ENCODE results near the gene ARHGAP24. TPM values are rescaled to one million over a fixed set of nuclear protein-coding genes. Genes with fewer than 3 reads are reported as not detected.

The ARHGAP24 gene
- total RNA-seq, 2 donors from 2014 or later: 66.8 to 85.6 TPM

DNA sequence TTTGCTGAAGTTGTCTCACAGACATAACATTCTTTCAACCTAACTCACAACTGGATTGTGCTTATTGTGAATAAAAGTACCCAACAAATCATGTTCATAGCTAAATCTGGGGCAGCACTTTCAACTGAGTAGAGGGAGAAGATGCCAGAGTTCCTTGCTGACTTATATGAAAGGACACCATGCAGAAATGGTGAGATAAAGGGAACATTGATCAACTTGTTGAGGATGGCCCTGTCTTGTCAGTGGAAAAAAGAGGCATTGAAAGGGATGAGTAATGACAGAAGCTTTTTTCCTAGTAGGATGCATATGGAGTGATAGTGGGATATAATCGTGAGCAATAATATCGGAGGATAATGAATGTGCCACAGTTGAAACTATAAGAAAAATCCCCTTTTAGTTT is 221.7 kb downstream of the ARHGAP24 start:
- H3K9me3 ChIP-seq (ENCODE audit: control insufficient read depth, low read length): no peaks in the 10 kb centered on the region
- no peaks in the 10 kb centered on the region for H3K4me1 ChIP-seq (ENCODE audit: control insufficient read depth, insufficient read depth, low read length)
- H3K27me3 Mint-ChIP-seq (ENCODE audit: insufficient read depth): no peaks in the 10 kb centered on the region
- H3K27me3 ChIP-seq (ENCODE audit: control insufficient read depth, insufficient read depth, low read length, poor library complexity, severe bottlenecking): no peaks in the 10 kb centered on the region
- WGBS, 2 experiments (ENCODE audit: insufficient coverage in 1 of 2, insufficient read length in 1 of 2): 100% methylated on average over 2 of the region's 2 CpGs
- no peaks in the 10 kb centered on the region for H3K36me3 Mint-ChIP-seq (ENCODE audit: low read depth)
- H3K9me3 Mint-ChIP-seq: no peaks in the 10 kb centered on the region
- no peak overlapping the region for H3K4me3 ChIP-seq (ENCODE audit: low read length)
- DNase-seq: no peak
- no peak overlapping the region for H3K27ac ChIP-seq (ENCODE audit: low read depth, low read length)
- no peak overlapping the region for H3K4me3 Mint-ChIP-seq
- no peak overlapping the region for H3K9ac ChIP-seq (ENCODE audit: extremely low read depth, low read length, poor library complexity, severe bottlenecking)
- no peaks in the 10 kb centered on the region for H3K36me3 ChIP-seq (ENCODE audit: control insufficient read depth, insufficient read depth, low read length)
- TF ChIP-seq CTCF (conservative IDR thresholded peaks at IDR 0.05): no peak
- no peak overlapping the region for H3K27ac Mint-ChIP-seq
- no peaks in the 10 kb centered on the region for H3K4me1 Mint-ChIP-seq

DNA sequence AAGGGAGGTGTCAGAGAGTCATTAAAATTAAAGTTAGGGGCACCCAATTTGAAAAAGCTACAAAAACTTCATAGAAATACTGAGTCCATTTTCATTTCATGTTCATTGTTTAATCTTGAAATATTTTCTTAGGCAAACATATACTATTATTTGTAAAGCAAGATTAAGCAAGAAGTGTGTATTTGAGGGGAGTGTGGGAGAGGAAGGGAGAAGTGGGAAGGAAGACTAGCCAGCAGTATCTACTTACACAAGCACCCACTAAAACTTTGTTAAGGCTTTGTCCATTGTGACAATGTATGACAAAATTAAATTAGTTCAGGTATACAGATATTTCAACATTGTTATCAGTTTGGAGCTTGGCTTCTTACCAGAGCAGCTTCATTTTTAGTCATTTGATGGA is 222.9 kb downstream of the ARHGAP24 start:
- no peak for TF ChIP-seq CTCF (conservative IDR thresholded peaks at IDR 0.05)
- Histone ChIP-seq H3K36me3 (ENCODE audit: control insufficient read depth, insufficient read depth, low read length) (no peaks in the 10 kb centered on the region), H3K9me3 (ENCODE audit: control insufficient read depth, low read length) (no peaks in the 10 kb centered on the region), H3K27me3 (ENCODE audit: control insufficient read depth, insufficient read depth, low read length, poor library complexity, severe bottlenecking) (no peaks in the 10 kb centered on the region), H3K9ac (ENCODE audit: extremely low read depth, low read length, poor library complexity, severe bottlenecking) (no peak overlapping the region), H3K4me1 (ENCODE audit: control insufficient read depth, insufficient read depth, low read length) (no peaks in the 10 kb centered on the region), H3K27ac (ENCODE audit: low read depth, low read length) (no peak overlapping the region), H3K4me3 (ENCODE audit: low read length) (no peak overlapping the region)
- H3K4me3 Mint-ChIP-seq: no peak overlapping the region
- no peak overlapping the region for H3K27ac Mint-ChIP-seq
- no peaks in the 10 kb centered on the region for H3K4me1 Mint-ChIP-seq
- no peak for DNase-seq
- no peaks in the 10 kb centered on the region for H3K27me3 Mint-ChIP-seq (ENCODE audit: insufficient read depth)
- H3K36me3 Mint-ChIP-seq (ENCODE audit: low read depth): no peaks in the 10 kb centered on the region
- no peaks in the 10 kb centered on the region for H3K9me3 Mint-ChIP-seq

DNA sequence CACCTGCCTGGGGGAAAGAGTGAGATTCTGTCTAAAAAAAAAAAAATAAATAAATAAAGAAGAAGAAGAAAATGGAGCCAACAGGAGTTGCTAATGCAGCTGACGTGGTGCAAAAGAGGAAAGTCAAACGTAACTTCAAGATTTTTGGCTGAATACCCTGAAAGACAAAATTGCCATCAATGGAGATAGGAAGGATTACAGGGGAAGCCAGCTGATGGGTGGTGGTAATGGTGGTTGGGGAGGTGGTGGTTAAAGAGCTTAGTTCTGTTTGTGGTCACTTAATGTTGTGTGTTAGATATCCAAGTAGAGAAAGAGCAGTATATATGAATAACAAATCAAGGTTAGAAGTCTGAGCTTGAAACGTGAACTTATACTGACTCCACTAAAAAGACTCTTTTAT is 225.4 kb downstream of the ARHGAP24 start:
- H3K4me3 Mint-ChIP-seq: no peak overlapping the region

More for the DNA sequence above, 225.4 kb downstream of the ARHGAP24 start:
- Histone ChIP-seq H3K9ac (ENCODE audit: extremely low read depth, low read length, poor library complexity, severe bottlenecking) (no peak overlapping the region), H3K27me3 (ENCODE audit: control insufficient read depth, insufficient read depth, low read length, poor library complexity, severe bottlenecking) (no peaks in the 10 kb centered on the region), H3K36me3 (ENCODE audit: control insufficient read depth, insufficient read depth, low read length) (no peaks in the 10 kb centered on the region), H3K4me3 (ENCODE audit: low read length) (no peak overlapping the region), H3K9me3 (ENCODE audit: control insufficient read depth, low read length) (no peaks in the 10 kb centered on the region), H3K4me1 (ENCODE audit: control insufficient read depth, insufficient read depth, low read length) (no peaks in the 10 kb centered on the region), H3K27ac (ENCODE audit: low read depth, low read length) (no peak overlapping the region)
- H3K27ac Mint-ChIP-seq: no peak overlapping the region
- no peaks in the 10 kb centered on the region for H3K36me3 Mint-ChIP-seq (ENCODE audit: low read depth)
- DNase-seq: no peak
- H3K9me3 Mint-ChIP-seq: no peaks in the 10 kb centered on the region
- no peaks in the 10 kb centered on the region for H3K27me3 Mint-ChIP-seq (ENCODE audit: insufficient read depth)
- no peaks in the 10 kb centered on the region for H3K4me1 Mint-ChIP-seq
- no peak for TF ChIP-seq CTCF (conservative IDR thresholded peaks at IDR 0.05)
- WGBS, 2 experiments (ENCODE audit: insufficient coverage in 1 of 2, insufficient read length in 1 of 2): 93 to 94% methylated on average over 3 of the region's 3 CpGs

Measured in endodermal cell (in vitro differentiated cells).